Adrenal gland (tissue), 12 donors: ENCODE results near the gene HSPA4L. TPM values are rescaled to one million over a fixed set of nuclear protein-coding genes. Genes with fewer than 3 reads are reported as not detected.

Source experiments
- DNase-seq, 7 donors: peaks; one replicate each; pipeline ENCODE4 v3.0.0-alpha.2; 2019 to 2020
- H3K27ac ChIP-seq, 5 donors: fragments of 200-600 bp; sonication (generic) in 4 of 5; 1 replicate in 3 of 5; 2 replicates in 2 of 5; pipeline versions ENCODE4 v1.5.1 to v1.8.0; 2016 to 2020; ENCODE audit warnings: mild to moderate bottlenecking in 1 of 5
- H3K27me3 ChIP-seq: fragments of 200-600 bp; 2 replicates; pipeline ENCODE4 v1.8.0; 2021
- H3K36me3 ChIP-seq, 2 donors: fragments of 200-600 bp; replicated peaks in 1 of 2; 1 replicate in 1 of 2; 2 replicates in 1 of 2; pipeline versions ENCODE4 v1.5.1 to v1.8.0; 2018 to 2022
- H3K4me1 ChIP-seq, 2 donors: fragments of 200-600 bp; replicated peaks in 1 of 2; 1 replicate in 1 of 2; 2 replicates in 1 of 2; pipeline versions ENCODE4 v1.5.1 to v1.8.0; 2018 to 2021
- H3K4me3 ChIP-seq, 4 donors: fragments of 200-600 bp; sonication (generic) in 3 of 4; one replicate each; pipeline ENCODE4 v1.5.1; 2016 to 2018
- H3K9me3 ChIP-seq, 3 donors: fragments of 200-600 bp; sonication (generic) in 1 of 3; replicated peaks in 1 of 3; 1 replicate in 2 of 3; 2 replicates in 1 of 3; pipeline versions ENCODE4 v1.5.1 to v1.8.0; 2016 to 2021
- POLR2A ChIP-seq, 2 donors: fragments of 450-650 bp; IDR thresholded peaks; one replicate each; pipeline ENCODE4 v1.6.1; 2017; ENCODE audit warnings: antibody characterized with exemption in 2 of 2, mild to moderate bottlenecking in 2 of 2, moderate library complexity in 1 of 2
- WGBS, 4 donors: extraction: QIAGEN DNeasy Blood & Tissue Kit in 2 of 4; methylation state at CpG; one replicate each; pipeline versions ENCODE4 v1.1.5 to v1.1.7; 2013 to 2017; 5-methylcytosine and 5-hydroxymethylcytosine counted together
- intact Hi-C, 2 donors: fragments of 100-400 bp; cut with DNase I; formaldehyde crosslinking; loops; one replicate each; pipeline versions ENCODE4 v1.14.1 to v1.15.0; 2022 to 2023
- polyA plus RNA-seq, 3 donors: library from polyadenylated mRNA; stranded (reverse); fragments of 200-250 nt in 2 of 3; fragments of 350-450 nt in 1 of 3; fragmentation: Illumina TruSeq in 1 of 3; extraction: RNeasy Lipid Tissue Mini Kit (QIAGEN cat#74804) in 1 of 3; gene quantifications; one replicate each; pipeline ENCODE4 v1.2.3, GENCODE V29; 2013 to 2014
- total RNA-seq, 9 donors: library from RNA; depleted of rRNA in 4 of 9; stranded (reverse); fragments of >200 nt in 4 of 9; fragments of 120-200 nt in 1 of 9; fragmentation: NEBNext Ultra II Directional in 1 of 9; extraction: Animal tissue kit (Norgen Biotek cat#: 25700) in 1 of 9; gene quantifications; one replicate each; pipeline versions ENCODE4 v1.1.0 to v1.2.4, GENCODE V29; 2013 to 2023
- TF ChIP-seq, protein P1 (sequence below), 6 experiments: fragments of 450-650 bp in 4 of 6; fragments of 200-600 bp in 2 of 6; sonication (generic) in 1 of 6; IDR thresholded peaks; 1 replicate in 5 of 6; 2 replicates in 1 of 6; pipeline versions ENCODE4 v1.5.1 to v1.8.0; 2016 to 2021; ENCODE audit warnings: antibody characterized with exemption in 6 of 6, mild to moderate bottlenecking in 2 of 6, moderate library complexity in 1 of 6
- donor health status: healthy with polysubstance abuse.
- donor health status: Bipolar disorder and iron deficiency.
- donor health status: DM: yes; HTN: yes; CAD: no.
- donor health status: DM: no; HTN: no; CAD: no.
- donor health status: DM: no; HTN: no; CAD: no.
- donor health status: DM: yes; HTN: yes; CAD: no.

The HSPA4L gene
- total and polyA plus RNA-seq, 12 donors = 3.5 to 73.5 (median 22.8) TPM

DNA sequence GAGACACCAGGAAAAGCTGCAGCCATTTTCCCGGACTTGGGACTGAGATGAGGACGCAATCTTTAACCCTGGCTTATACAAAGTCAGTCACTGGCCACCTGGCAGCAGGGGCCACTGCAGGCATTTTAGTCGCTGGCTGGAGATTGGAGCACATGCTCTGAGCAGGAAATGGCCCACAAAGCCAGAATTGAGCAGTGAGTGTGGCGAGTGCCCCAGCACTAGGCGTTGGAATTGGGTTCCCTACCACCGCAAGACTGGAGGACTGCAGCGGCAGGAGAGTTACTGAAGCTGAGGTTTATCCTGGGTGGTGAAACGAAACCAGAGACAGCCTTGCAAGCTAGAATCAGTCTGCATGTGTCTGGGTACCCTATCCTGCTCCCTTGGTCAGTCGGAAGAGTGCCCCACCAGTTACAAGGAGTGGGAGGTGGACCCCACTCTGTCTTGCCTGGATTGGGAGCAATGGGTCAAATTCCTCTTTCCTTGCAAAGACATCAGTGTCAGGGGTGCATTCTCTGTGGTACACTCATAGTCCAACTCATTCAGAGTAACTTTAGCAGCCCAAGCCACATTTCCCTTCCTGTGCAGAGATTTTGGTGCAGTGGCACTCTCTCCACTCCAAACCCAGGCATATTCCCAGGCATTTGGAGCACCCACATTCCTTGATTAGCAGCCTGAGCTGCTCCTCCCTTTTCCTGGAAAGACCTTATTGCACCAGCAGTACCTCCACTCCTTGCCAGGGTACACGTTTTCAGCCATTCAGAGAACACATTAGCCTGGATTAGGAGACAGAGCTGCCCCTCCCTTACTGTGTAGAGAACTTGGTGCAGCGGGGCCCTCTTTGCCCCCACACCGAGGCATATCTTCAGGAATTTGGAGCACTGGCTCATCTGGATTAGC lies 61.8 kb downstream of the HSPA4L start:
- TF ChIP-seq, protein P1, sequence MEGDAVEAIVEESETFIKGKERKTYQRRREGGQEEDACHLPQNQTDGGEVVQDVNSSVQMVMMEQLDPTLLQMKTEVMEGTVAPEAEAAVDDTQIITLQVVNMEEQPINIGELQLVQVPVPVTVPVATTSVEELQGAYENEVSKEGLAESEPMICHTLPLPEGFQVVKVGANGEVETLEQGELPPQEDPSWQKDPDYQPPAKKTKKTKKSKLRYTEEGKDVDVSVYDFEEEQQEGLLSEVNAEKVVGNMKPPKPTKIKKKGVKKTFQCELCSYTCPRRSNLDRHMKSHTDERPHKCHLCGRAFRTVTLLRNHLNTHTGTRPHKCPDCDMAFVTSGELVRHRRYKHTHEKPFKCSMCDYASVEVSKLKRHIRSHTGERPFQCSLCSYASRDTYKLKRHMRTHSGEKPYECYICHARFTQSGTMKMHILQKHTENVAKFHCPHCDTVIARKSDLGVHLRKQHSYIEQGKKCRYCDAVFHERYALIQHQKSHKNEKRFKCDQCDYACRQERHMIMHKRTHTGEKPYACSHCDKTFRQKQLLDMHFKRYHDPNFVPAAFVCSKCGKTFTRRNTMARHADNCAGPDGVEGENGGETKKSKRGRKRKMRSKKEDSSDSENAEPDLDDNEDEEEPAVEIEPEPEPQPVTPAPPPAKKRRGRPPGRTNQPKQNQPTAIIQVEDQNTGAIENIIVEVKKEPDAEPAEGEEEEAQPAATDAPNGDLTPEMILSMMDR (IDR thresholded peaks at IDR 0.05) = no peak
- TF ChIP-seq POLR2A (IDR thresholded peaks at IDR 0.05) = no peak
- peaks cover 0 to 6% (median 0%) of the 10 kb centered on the region in 3 donors for H3K9me3 ChIP-seq
- H3K4me1 ChIP-seq = no peaks in the 10 kb centered on the region
- H3K36me3 ChIP-seq = no peaks in the 10 kb centered on the region
- 92 to 96% (median 93%) methylated on average over 12 of the region's 12 CpGs for WGBS, 4 donors
- no peaks in the 10 kb centered on the region for H3K27me3 ChIP-seq
- intact Hi-C loops = no loop called here
- H3K27ac ChIP-seq = no peak overlapping the region
- DNase-seq = no peak
- no peak overlapping the region for H3K4me3 ChIP-seq

DNA sequence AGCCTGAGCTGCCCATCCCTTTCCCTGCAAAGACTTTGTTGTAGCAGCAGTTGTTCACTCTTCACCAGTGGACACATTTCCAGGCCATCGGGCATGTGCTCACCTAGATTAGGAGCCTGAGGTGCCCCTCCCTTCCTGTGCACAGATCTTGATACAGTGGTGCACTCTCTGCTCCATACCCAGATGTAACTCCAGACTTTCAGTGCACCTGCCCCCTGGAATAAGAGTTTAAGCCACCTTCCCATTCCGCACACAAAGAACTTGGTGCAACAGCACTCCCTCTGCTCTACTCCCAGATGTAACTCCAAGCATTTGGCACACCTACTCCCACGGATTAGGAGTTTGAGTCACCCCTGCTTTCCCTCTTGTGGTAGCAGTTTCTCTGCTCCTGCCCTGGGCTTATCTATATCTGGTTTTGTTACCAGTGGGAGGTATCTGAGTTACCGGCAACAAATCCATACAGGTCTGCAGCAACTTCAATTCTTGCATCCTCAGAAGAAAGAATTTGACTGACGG lies 62.5 kb downstream of the HSPA4L start:
- no peak overlapping the region for H3K4me3 ChIP-seq
- intact Hi-C loops = no loop called here
- TF ChIP-seq POLR2A (IDR thresholded peaks at IDR 0.05) = no peak
- TF ChIP-seq, protein P1 (IDR thresholded peaks at IDR 0.05) = no peak
- peaks cover 0 to 6% (median 2%) of the 10 kb centered on the region in 3 donors for H3K9me3 ChIP-seq
- WGBS, 4 donors = 92 to 93% (median 93%) methylated on average over 5 of the region's 5 CpGs
- no peak for DNase-seq
- H3K27me3 ChIP-seq = no peaks in the 10 kb centered on the region
- no peak overlapping the region for H3K27ac ChIP-seq
- H3K36me3 ChIP-seq = no peaks in the 10 kb centered on the region
- no peaks in the 10 kb centered on the region for H3K4me1 ChIP-seq

DNA sequence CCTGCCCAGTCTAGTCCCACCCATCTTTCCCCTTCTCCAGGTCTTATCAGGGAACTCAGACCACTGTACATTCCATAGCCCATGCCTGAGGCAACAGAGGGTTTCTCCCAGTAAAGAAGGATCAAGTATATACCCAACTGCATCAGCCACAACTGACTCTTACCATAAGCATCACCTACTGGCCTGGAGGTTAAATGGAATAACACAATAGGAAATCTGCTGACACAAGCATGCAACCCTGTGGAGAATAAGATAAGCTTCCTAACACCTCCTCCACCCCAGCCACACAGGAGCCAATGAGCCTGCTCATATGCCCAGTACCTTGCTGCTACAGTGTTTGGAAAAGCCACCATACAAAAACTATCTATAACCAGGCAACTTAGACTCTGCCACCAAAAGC lies 63.9 kb downstream of the HSPA4L start:
- intact Hi-C loops = no loop called here
- Histone ChIP-seq H3K4me1 (no peaks in the 10 kb centered on the region), H3K36me3 (no peaks in the 10 kb centered on the region), H3K4me3 (no peak overlapping the region), H3K27me3 (no peaks in the 10 kb centered on the region), H3K9me3 (peaks cover 0 to 12% (median 12%) of the 10 kb centered on the region in 3 donors), H3K27ac (no peak overlapping the region)
- DNase-seq = no peak
- no peak for TF ChIP-seq POLR2A (IDR thresholded peaks at IDR 0.05)
- TF ChIP-seq, protein P1 (IDR thresholded peaks at IDR 0.05) = no peak

DNA sequence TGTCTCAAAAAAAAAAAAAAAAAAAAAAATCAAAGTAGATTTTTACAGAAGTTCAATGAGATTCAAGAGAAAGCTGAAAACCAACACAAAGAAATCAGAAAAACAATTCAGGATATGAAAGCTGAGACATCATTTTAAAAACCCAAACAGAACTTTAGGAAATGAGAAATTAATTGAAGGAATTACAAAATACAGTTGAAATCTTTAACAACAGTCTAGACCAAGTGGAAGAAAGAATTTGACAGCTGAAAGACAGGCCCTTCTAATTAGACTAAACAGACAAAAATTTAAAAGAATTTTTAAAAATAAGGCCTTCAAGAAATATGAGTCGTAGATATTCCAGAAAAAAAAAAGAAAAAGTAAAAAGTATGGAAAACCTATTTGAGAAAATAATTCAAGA lies 64.6 kb downstream of the HSPA4L start:
- Histone ChIP-seq H3K36me3 (no peaks in the 10 kb centered on the region), H3K9me3 (peaks cover 0 to 12% (median 12%) of the 10 kb centered on the region in 3 donors), H3K27me3 (no peaks in the 10 kb centered on the region), H3K4me1 (no peaks in the 10 kb centered on the region), H3K27ac (no peak overlapping the region), H3K4me3 (no peak overlapping the region)
- TF ChIP-seq, protein P1 (IDR thresholded peaks at IDR 0.05) = no peak
- no peak for TF ChIP-seq POLR2A (IDR thresholded peaks at IDR 0.05)
- WGBS, 4 donors = 91 to 100% (median 95%) methylated on average over 1 of the region's 1 CpG
- intact Hi-C loops = no loop called here
- no peak for DNase-seq
